Endothelial cell (in vitro differentiated cells): Measurements from ENCODE around the gene RGS6. TPM values are rescaled to one million over a fixed set of nuclear protein-coding genes. Genes with fewer than 3 reads are reported as not detected.

Experiments used
- DNase-seq: peaks from one replicate; pipeline ENCODE4 v3.0.0; 2021; ENCODE audit warnings: low spot score
- H3K27ac Mint-ChIP-seq: one replicate; pipeline ENCODE4 v1.8.0; 2021; ENCODE audit warnings: mixed read lengths, inconsistent platforms; ENCODE audit not compliant: unreplicated experiment
- H3K27me3 Mint-ChIP-seq: one replicate; pipeline ENCODE4 v1.8.0; 2021; ENCODE audit warnings: mild to moderate bottlenecking, moderate library complexity, mixed read lengths, inconsistent platforms; ENCODE audit not compliant: unreplicated experiment
- H3K36me3 Mint-ChIP-seq: one replicate; pipeline ENCODE4 v1.8.0; 2021; ENCODE audit warnings: mild to moderate bottlenecking, low read depth, mixed read lengths, inconsistent platforms; ENCODE audit not compliant: unreplicated experiment
- H3K4me1 Mint-ChIP-seq: one replicate; pipeline ENCODE4 v1.8.0; 2021; ENCODE audit warnings: mild to moderate bottlenecking, mixed read lengths, inconsistent platforms; ENCODE audit not compliant: unreplicated experiment
- H3K4me3 Mint-ChIP-seq: one replicate; pipeline ENCODE4 v1.8.0; 2021; ENCODE audit warnings: mild to moderate bottlenecking, mixed read lengths, inconsistent platforms; ENCODE audit not compliant: unreplicated experiment
- H3K9me3 Mint-ChIP-seq: one replicate; pipeline ENCODE4 v1.8.0; 2021; ENCODE audit warnings: mixed read lengths, inconsistent platforms; ENCODE audit not compliant: unreplicated experiment
- total RNA-seq: library from RNA; stranded (reverse); fragmentation: NEBNext Ultra II Directional; extraction: Animal tissue kit (Norgen Biotek cat#: 25700); gene quantifications from one replicate; pipeline ENCODE4 v1.2.1, GENCODE V29; 2021; ENCODE audit not compliant: unreplicated experiment
- TF ChIP-seq, protein P1 (sequence below): fragments of 200-600 bp; sonication (generic); IDR thresholded peaks from one replicate; pipeline ENCODE4 v1.5.0; 2021; ENCODE audit warnings: antibody characterized with exemption; ENCODE audit not compliant: unreplicated experiment

The RGS6 gene
- total RNA-seq, 1 donor from 2014 or later = 15.7 TPM

DNA sequence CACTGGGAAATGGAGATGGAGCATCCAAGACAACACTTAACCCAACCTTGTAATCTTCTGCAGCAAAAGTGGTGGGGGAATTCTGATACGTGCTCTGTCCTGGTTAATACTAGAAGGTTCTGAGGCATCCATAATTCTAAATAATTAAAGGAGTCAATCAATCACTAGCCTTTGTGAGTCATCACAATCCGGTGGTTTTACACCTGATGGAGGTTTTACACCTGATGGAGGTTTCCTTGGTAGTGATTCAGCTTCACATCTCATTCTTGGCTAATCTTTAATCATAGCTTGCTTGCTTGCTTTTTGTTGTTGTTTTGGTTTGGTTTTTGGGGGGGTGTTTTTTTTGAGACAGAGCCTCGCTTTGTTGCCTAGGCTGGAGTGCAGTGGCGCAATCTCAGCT lies 618.3 kb downstream of the RGS6 start:
- no peak for DNase-seq
- TF ChIP-seq, protein P1, sequence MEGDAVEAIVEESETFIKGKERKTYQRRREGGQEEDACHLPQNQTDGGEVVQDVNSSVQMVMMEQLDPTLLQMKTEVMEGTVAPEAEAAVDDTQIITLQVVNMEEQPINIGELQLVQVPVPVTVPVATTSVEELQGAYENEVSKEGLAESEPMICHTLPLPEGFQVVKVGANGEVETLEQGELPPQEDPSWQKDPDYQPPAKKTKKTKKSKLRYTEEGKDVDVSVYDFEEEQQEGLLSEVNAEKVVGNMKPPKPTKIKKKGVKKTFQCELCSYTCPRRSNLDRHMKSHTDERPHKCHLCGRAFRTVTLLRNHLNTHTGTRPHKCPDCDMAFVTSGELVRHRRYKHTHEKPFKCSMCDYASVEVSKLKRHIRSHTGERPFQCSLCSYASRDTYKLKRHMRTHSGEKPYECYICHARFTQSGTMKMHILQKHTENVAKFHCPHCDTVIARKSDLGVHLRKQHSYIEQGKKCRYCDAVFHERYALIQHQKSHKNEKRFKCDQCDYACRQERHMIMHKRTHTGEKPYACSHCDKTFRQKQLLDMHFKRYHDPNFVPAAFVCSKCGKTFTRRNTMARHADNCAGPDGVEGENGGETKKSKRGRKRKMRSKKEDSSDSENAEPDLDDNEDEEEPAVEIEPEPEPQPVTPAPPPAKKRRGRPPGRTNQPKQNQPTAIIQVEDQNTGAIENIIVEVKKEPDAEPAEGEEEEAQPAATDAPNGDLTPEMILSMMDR = no peak
- Mint-ChIP-seq H3K27ac (no peak overlapping the region), H3K27me3 (no peaks in the 10 kb centered on the region), H3K9me3 (no peaks in the 10 kb centered on the region), H3K4me1 (no peaks in the 10 kb centered on the region), H3K4me3 (no peak overlapping the region), H3K36me3 (no peaks in the 10 kb centered on the region)

DNA sequence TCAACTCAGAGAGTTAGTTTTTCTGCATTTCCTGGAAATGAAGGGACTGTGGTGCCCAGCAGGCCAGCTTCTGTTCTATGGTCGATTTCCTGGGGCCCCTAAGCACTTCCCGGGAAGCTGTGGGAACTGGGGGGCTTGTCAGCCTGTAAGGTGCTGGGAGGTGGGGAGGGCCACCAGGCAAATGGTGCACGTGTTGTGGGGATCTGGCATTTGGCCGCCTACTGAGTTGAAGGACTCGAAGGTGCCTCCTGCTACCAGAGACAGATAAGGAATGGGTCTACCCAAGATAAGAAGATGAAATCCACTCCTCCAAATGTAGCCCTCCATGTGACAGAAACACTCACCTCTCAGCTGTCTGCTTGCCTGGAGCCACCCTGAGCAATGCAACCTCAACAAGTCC lies 620.0 kb downstream of the RGS6 start:
- Mint-ChIP-seq H3K27me3 (no peaks in the 10 kb centered on the region), H3K4me3 (no peak overlapping the region), H3K36me3 (no peaks in the 10 kb centered on the region), H3K4me1 (no peaks in the 10 kb centered on the region), H3K27ac (no peak overlapping the region), H3K9me3 (no peaks in the 10 kb centered on the region)
- TF ChIP-seq, protein P1 = no peak
- no peak for DNase-seq

DNA sequence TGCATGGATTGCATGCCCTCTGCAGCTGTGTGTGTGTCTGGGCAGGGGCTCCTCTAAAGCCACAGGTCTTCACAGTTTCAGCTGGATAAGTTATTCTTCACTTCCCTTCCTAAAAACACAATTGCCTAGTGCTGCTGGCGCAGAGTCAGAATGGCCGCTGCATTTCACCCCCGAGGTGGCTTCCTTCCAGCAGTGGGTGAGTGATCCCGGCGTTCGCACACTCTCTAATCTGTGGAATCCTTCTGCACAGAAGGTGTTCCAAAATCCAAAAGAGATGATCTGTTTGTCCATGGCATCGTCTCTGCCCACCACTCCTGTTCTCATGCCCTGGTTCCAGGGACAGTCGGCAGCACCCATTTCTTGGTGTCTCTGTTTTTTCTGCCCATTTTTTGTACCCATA lies 620.9 kb downstream of the RGS6 start:
- TF ChIP-seq, protein P1 = no peak
- Mint-ChIP-seq H3K9me3 (no peaks in the 10 kb centered on the region), H3K27me3 (no peaks in the 10 kb centered on the region)

DNA sequence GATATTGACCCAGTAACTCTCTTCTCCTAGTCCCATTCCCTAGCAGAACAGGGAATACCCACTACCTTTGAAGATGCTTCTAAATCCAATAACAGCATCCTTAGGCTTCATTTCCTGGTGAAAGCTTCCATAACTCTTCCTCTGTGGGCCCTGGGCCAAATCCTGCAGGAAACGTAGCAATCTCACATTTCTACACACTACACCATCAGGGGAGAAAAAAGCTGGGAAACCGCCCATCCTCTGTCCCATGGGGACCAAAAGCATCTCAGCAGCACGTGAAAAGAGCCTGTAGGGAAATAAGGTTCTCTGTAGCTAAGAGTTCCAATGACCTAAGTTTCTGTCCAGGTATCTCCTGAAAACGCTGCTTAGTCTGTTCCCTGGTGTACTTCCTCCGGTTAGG lies 621.4 kb downstream of the RGS6 start:
- TF ChIP-seq, protein P1 = no peak

More for the DNA sequence above, 620.9 kb downstream of the RGS6 start:
- no peaks in the 10 kb centered on the region for H3K4me1 Mint-ChIP-seq
- no peaks in the 10 kb centered on the region for H3K36me3 Mint-ChIP-seq
- no peak for DNase-seq
- H3K4me3 Mint-ChIP-seq = no peak overlapping the region
- no peak overlapping the region for H3K27ac Mint-ChIP-seq

DNA sequence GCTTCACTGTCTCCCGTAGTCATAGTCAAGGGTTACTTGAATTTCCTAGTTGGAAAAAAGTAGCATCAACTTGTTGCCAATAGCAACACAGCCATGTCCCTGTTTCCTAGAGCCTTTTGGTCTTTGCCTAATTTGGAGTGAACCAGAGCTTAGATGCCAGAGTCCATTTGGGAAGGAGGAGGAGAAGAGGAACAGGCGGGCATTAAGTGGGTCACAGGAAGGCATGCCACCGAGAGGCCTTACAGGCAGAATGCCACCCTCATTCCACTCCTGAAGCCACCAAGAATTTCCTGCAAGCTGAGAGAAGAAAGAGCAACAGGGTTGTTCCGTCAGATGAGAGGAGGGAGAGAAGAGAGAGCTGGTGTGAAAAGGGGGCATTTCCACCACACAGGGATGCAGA lies 622.2 kb downstream of the RGS6 start:
- H3K9me3 Mint-ChIP-seq = no peaks in the 10 kb centered on the region
- peaks cover 2% of the 10 kb centered on the region for H3K4me1 Mint-ChIP-seq
- TF ChIP-seq, protein P1 = no peak
- no peaks in the 10 kb centered on the region for H3K36me3 Mint-ChIP-seq
- no peak overlapping the region for H3K4me3 Mint-ChIP-seq
- H3K27me3 Mint-ChIP-seq = no peaks in the 10 kb centered on the region
- no peak for DNase-seq
- no peak overlapping the region for H3K27ac Mint-ChIP-seq

More for the DNA sequence above, 621.4 kb downstream of the RGS6 start:
- no peak overlapping the region for H3K27ac Mint-ChIP-seq
- DNase-seq = no peak
- no peaks in the 10 kb centered on the region for H3K27me3 Mint-ChIP-seq
- no peaks in the 10 kb centered on the region for H3K9me3 Mint-ChIP-seq
- H3K36me3 Mint-ChIP-seq = no peaks in the 10 kb centered on the region
- H3K4me3 Mint-ChIP-seq = no peak overlapping the region
- no peaks in the 10 kb centered on the region for H3K4me1 Mint-ChIP-seq
